GM19023 (cell line): Measurements from ENCODE around the gene TIFAB.

ENCODE experiments used
- ATAC-seq: cut with Tn5 transposase; IDR thresholded peaks from one replicate; pipeline ENCODE4 v1.9.1; 2021; ENCODE audit warnings: mild to moderate bottlenecking, moderate library complexity; ENCODE audit not compliant: unreplicated experiment

TIFAB gene

GRCh38 chr5:135429301-135430134 lies 22.6 kb downstream of the TIFAB start:
- ATAC-seq, result no peak

GRCh38 chr5:135428586-135428985 lies 23.6 kb downstream of the TIFAB start:
- ATAC-seq, result no peak

- ATAC-seq, result peak; percentile 78
Observed at GRCh38 chr5:135426102-135427082, 25.8 kb downstream of the TIFAB start.

DNA sequence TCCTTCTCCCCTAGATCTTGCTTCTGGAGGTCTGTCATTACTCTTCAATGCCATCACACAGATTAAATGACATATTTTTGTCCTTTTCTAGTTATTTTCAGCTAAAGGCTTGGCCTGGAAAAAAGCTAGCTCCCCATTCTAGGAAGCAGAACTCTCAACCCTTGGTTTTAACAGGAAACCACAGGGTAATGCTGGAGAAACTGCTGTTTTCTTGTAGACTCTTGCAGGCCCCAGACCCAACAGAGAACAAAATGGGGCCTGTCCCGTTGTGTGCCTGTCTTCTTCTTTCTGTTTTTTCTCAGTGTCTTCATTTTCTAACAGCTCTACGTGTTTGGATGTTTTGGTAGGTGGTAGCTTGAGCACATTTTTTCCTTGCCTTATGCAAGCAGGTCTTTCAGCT lies 26.5 kb downstream of the TIFAB start:
- no peak for ATAC-seq

DNA sequence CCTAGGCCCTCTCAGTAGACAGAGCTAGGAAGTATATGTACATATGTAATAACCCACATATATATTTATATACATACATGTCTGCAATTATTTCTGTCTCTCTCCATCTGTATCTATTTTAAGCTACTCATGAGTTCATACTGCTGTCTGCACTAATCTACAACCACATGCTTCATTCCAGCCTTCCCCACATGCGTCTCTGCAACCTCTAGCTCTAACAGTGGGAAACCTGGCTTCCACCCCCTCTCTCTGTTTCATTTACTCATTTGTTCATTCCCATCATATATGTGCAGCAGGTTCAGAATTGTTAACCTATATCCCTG lies 28.3 kb downstream of the TIFAB start:
- no peak for ATAC-seq

DNA sequence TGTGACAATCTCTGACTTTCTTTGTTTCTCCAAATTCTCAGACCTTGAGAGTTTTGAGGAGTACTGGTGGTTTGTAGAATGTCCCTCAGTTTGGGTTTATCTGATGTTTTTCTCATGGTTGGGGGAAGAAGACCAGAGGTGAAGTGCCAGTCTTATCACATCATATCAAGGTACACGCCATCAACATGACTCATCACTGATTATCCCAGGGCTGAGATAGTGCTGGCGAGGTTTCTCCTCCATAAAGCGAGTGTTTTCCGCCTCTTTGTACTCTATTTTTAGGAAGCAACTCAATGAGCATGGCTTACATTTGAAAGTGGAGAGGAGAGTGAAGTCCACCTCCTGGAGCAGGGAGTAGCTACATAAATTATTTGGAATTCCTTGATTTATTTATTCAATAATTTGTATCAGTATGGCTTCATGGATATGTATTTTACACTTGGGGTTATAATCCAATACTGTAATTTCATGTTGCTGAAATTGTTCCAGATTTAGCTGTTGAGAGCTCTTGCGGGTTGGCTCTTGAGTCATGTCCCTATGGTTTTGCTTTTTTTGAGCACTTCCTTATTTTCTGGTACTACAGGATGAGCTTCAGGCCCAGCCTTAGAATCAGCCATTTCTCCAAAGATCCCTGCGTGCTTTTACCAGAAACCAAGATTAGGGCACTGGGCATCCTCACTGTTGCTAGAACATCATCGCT lies 28.9 kb downstream of the TIFAB start:
- no peak for ATAC-seq

DNA sequence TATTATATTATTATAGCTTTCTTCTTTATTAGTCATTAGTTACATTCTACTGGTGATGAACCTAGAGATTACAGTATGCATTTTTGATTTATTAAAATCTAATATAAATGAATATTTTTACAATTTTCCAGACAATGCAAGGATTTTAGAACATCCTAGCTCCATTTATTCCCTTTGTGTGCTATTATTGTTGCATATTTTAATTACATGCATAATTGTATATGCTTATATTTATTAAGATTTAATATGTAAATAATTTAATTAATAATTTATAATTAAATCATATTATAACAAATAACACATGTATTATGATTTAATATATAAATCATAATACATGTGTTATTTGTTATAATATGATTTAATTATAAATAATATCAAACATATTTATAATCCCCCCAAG lies 29.7 kb downstream of the TIFAB start:
- no peak for ATAC-seq

DNA sequence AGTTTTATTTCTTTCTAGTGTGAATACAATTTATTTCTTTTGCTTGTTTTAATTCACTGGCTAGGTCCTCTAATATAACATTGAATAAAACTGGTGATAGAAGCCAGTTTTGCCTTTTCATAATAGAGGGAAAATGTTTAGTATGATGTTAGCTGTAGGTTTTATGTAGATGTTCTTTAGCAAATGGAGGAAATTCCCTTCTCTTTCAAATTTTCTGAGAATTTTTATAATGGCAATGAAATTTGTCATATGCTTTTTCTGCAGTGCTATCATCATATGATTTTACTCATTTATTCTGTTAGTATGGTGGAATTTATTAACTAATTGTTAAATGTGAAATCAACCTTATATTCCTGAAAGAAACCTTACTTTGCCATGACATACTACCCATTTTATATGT lies 35.1 kb downstream of the TIFAB start:
- ATAC-seq, result no peak

GRCh38 chr5:135405082-135405481 lies 47.1 kb downstream of the TIFAB start:
- ATAC-seq, result no peak

DNA sequence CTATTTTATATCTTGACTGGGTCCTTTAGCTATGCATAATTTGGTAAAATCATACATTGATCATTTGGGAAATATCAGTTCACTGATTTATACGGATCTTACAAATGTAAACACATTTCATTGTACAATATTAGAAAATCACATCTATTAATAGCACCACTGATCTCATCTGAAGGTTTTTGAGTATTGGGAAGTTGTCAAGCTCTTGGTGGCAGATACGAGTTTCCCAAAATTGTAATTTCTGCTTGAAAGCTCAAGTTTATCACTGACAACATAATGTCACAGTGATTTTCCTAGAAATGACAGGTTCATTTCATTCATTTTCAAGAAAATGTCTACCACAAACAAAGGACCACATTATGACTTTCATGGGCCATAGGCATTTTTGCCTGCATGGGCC lies 50.1 kb downstream of the TIFAB start:
- ATAC-seq, result no peak

GRCh38 chr5:135400866-135401265 lies 51.3 kb downstream of the TIFAB start:
- no peak for ATAC-seq

- no peak for ATAC-seq
Observed at GRCh38 chr5:135399794-135400542, 52.2 kb downstream of the TIFAB start.

DNA sequence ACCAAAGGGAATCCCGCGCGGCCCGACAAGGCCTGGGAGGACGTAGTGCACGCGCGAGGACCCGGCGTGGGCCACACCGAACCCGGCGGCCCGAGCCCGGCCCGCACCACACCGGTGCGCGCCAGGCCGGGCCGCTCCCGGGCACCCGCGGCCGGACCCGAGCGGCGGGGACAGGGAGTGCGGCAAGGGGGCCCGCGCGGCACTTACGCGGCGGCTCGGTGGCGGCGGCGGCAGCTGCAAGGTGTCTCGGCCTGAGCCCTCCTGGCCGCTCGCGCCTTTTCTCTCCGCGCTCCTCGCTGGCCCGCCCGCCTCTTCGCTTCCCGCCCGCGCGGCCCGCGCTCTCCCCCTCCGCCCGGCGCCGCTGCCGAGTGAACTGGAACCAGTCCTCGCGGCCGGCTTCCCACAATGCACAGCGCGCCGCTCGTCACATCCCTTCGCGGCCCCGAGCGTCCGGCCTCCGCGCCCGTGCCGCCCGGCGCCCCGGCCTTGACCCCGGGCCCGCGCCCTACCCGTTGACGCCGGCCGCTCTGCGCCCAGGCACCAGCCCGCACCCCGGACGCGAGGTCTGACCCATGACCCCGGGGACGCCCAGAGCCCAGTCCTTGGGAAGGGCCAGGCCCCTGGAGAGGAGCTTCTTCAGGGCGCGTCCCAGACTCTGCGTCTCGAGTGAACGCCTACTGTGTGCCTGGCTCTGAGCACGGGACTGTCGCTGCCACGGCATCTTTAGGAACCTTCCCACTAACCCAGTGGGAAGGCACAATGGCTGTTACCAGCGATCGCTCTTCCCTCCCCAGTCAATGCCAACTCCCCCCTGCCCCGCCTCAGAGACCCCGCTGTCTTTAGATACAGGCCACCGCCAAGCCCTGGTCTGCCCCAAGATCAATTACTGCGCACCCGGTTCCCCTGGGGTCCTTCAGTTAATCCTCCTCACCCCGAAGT lies 53.0 kb downstream of the TIFAB start, which contains the start of gene MACROH2A1:
Gene MACROH2A1 (minus strand): TSS at position 377 of the 939 bp plus-strand sequence. CDS start 10,138 bp downstream, outside the sequence.
- peak; percentile 89 for ATAC-seq

DNA sequence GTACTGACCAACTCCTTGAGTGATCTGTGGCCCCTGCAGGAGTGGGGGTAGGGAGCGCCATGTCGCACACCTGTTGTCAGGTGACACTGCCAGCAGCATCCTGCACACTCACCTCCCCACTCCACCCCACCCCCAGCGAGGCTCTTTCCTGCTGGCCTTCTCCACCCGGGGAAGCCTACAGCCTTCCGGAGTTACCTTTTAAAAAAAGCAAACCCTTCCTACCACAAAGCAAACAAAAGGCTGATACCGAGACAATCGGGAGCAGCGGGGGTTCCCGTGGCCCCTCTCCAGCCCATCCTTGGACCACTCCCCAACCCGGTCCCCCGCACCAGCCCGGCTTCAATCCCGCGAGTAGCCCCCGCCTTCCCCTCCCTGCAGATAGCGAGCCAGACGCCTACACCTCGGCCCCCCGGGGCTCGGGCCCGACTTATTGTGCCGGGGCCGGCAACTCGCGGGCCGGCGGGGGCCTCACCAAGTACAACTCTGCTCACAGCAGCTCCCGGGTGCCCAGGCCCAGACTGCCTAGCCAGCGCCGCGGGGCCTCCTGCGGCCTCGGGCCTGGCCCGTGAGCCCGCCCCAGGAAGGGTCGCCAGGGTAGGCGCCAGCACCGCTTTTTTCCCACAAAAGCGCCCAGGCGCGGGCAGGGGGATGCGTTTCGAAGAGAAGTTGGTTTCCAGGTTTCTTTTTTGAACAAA lies 53.8 kb downstream of the TIFAB start:
- ATAC-seq, result peak; percentile 35
